ENCODE data around the gene CORO2B. TPM values are rescaled to one million over a fixed set of nuclear protein-coding genes. Genes with fewer than 3 reads are reported as not detected.

The CORO2B gene
- total RNA-seq, 1 donor from 2014 or later, result 3.9 TPM

DNA sequence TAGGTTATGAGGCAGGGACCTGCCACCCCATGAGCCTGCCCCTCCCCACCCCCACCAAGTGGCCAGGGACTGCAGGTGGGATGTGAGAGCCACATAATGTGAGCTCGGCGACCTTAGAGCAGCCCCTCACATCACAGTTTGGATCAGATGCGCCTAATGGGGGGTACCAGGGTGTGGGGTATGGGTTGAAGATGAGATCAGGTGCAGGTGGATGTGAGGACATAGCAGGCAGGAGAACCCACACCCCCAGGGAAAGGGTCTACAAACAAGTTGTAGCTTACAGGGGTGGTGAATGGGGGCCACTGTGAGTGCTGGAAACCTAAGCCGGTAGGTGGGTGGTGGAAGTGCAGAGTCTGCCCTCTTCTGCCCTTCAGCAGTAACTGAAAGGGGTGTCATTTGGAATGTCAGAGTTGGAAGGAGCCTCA, 94.0 kb downstream of the CORO2B start:
- Mint-ChIP-seq H3K27ac (no peak overlapping the region), H3K9me3 (no peaks in the 10 kb centered on the region), H3K27me3 (peaks cover 9% of the 10 kb centered on the region), H3K36me3 (no peaks in the 10 kb centered on the region), H3K4me3 (no peak overlapping the region), H3K4me1 (ENCODE audit: unreplicated experiment) (peaks cover 6% of the 10 kb centered on the region)
- TF ChIP-seq, protein P1, sequence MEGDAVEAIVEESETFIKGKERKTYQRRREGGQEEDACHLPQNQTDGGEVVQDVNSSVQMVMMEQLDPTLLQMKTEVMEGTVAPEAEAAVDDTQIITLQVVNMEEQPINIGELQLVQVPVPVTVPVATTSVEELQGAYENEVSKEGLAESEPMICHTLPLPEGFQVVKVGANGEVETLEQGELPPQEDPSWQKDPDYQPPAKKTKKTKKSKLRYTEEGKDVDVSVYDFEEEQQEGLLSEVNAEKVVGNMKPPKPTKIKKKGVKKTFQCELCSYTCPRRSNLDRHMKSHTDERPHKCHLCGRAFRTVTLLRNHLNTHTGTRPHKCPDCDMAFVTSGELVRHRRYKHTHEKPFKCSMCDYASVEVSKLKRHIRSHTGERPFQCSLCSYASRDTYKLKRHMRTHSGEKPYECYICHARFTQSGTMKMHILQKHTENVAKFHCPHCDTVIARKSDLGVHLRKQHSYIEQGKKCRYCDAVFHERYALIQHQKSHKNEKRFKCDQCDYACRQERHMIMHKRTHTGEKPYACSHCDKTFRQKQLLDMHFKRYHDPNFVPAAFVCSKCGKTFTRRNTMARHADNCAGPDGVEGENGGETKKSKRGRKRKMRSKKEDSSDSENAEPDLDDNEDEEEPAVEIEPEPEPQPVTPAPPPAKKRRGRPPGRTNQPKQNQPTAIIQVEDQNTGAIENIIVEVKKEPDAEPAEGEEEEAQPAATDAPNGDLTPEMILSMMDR (conservative IDR thresholded peaks at IDR 0.05), result peak; percentile 39
- no peak for DNase-seq (ENCODE audit: extremely low spot score, unreplicated experiment)

DNA sequence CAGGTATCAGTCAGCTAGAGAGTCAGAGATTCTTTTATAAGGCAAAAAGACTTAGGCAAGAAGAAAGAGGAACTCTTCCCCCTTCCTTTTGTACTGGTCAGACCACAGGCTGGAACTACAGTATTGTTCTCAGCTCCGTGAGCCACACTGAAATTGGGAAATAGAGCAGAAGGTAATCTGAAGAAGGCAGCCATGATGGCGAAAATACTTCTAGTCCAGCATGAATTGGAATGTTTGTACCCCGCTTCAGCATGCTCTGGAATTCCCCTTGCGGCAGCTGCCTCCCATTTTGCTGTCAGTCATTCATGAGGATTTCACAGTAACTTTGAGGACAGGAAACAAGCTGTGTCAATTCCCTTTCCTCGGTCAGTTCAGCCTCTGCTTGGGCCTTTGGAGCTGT, 96.2 kb downstream of the CORO2B start:
- Mint-ChIP-seq H3K27me3 (peaks cover 6% of the 10 kb centered on the region), H3K36me3 (no peaks in the 10 kb centered on the region), H3K9me3 (no peaks in the 10 kb centered on the region), H3K4me3 (no peak overlapping the region), H3K4me1 (ENCODE audit: unreplicated experiment) (peaks cover 9% of the 10 kb centered on the region), H3K27ac (no peak overlapping the region)
- DNase-seq (ENCODE audit: extremely low spot score, unreplicated experiment), result no peak
- TF ChIP-seq, protein P1 (conservative IDR thresholded peaks at IDR 0.05), result no peak

DNA sequence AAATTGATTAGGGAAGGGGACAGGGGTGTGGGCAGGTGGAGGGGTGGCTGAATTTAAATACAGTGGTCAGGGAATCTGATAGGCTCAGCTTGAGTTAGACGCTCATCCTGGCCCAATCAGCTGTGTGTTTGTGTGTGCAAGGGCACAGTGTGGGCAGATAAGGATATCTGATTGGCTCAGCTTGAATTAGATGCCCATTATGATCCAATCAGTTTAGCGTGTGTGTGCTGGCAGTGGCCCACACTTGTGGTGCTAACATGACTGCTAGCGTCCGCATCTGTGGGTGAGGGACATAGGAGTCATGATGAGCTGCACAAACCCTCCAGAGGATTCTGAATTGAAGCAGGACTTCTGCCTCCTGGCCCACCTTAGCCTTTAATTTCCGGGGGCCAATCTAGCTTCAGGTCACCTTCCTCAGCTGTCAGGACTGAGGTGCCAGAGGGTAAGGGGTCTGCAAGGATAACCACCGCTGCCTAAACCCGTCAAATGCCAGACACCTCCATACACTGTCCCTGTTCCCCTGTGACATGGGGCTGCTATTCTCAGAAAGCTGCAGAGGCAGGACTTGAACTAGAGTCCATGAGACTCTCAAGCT, 97.3 kb downstream of the CORO2B start:
- H3K36me3 Mint-ChIP-seq, result no peaks in the 10 kb centered on the region
- DNase-seq (ENCODE audit: extremely low spot score, unreplicated experiment), result no peak
- H3K9me3 Mint-ChIP-seq, result no peaks in the 10 kb centered on the region
- no peak overlapping the region for H3K27ac Mint-ChIP-seq
- TF ChIP-seq, protein P1 (conservative IDR thresholded peaks at IDR 0.05), result no peak
- peaks cover 6% of the 10 kb centered on the region for H3K27me3 Mint-ChIP-seq
- peaks cover 9% of the 10 kb centered on the region for H3K4me1 Mint-ChIP-seq (ENCODE audit: unreplicated experiment)
- no peak overlapping the region for H3K4me3 Mint-ChIP-seq

DNA sequence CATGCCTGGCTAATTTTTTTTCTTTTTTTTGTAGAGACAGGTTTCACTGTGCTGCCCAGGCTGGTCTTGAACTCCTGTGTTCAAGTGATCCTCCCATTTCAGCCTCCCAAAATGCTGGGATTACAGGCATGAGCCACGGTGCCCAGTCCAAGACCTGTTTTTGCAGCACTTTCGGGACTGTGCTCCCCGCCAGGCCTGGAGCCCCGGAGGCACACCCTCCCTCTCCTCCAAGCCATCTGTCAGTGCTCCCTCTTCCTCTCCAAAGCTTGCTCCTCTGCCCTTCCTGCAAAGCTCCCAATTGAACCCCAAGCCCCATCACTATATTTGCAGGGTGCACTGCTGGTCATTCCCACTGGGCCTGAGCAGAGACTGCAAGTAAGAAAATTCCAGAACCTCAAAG, 98.1 kb downstream of the CORO2B start:
- Mint-ChIP-seq H3K27ac (no peak overlapping the region), H3K4me1 (ENCODE audit: unreplicated experiment) (peaks cover 9% of the 10 kb centered on the region), H3K27me3 (peaks cover 6% of the 10 kb centered on the region), H3K9me3 (no peaks in the 10 kb centered on the region), H3K36me3 (no peaks in the 10 kb centered on the region), H3K4me3 (no peak overlapping the region)
- TF ChIP-seq, protein P1 (conservative IDR thresholded peaks at IDR 0.05), result no peak
- DNase-seq (ENCODE audit: extremely low spot score, unreplicated experiment), result no peak

DNA sequence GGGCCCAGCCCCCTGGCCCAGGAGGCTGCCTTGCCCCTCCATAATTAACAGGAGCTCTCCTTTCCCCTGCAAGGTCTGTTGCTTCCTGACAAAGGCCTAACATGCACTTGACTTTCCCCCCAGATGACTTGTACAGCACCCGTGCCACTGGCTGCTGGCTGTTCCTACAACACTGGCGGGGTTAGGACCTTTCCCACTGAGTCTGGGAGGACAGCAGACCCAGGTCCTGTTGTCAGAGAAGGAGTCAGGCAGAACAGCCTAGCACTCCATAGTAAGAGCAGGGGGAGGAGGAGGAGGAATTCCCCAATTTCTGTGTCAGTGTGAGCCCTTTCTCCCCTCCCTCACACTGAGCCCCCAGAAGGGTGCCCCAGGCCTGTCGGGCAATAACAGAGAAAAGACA, 99.2 kb downstream of the CORO2B start:
- no peak overlapping the region for H3K27ac Mint-ChIP-seq
- H3K9me3 Mint-ChIP-seq, result no peaks in the 10 kb centered on the region
- H3K27me3 Mint-ChIP-seq, result peaks cover 9% of the 10 kb centered on the region
- H3K4me1 Mint-ChIP-seq (ENCODE audit: unreplicated experiment), result peaks cover 9% of the 10 kb centered on the region
- TF ChIP-seq, protein P1 (conservative IDR thresholded peaks at IDR 0.05), result no peak
- no peaks in the 10 kb centered on the region for H3K36me3 Mint-ChIP-seq
- H3K4me3 Mint-ChIP-seq, result no peak overlapping the region
- DNase-seq (ENCODE audit: extremely low spot score, unreplicated experiment), result no peak

DNA sequence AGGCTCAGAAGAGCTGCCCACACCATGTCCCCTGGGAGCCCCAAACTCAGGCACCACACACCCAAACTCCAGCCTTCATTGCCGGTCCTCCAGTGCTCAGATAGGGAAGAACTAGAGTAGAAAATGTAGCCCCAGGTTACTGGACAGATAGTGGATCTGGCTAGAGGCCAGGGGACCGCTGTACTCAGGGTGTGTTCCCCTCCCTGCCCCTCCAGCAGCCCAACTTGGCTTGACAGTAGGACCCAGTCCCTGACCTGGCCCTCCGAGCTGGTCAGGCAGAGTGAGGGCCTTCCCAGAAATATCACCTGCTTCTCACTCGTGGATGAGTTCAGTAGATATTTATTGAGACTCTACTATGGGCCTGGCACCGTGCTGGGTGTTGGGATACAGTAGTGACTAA, 100.0 kb downstream of the CORO2B start:
- H3K36me3 Mint-ChIP-seq, result no peaks in the 10 kb centered on the region
- no peak overlapping the region for H3K4me3 Mint-ChIP-seq

More for the DNA sequence above, 100.0 kb downstream of the CORO2B start:
- DNase-seq (ENCODE audit: extremely low spot score, unreplicated experiment), result no peak
- TF ChIP-seq, protein P1 (conservative IDR thresholded peaks at IDR 0.05), result no peak
- Mint-ChIP-seq H3K9me3 (no peaks in the 10 kb centered on the region), H3K27me3 (peaks cover 9% of the 10 kb centered on the region), H3K27ac (no peak overlapping the region), H3K4me1 (ENCODE audit: unreplicated experiment) (peaks cover 9% of the 10 kb centered on the region)

Measured in type B pancreatic cell (in vitro differentiated cells).